ENCODE measurements around the gene ARHGAP23.
"Not testable (repeated sequence)": the region's sequence is repeated elsewhere in the genome, so short reads cannot be mapped to it uniquely, and the experiment has no call there.

The ARHGAP23 gene

GRCh38 chr17:38491346-38492066, 63.2 kb downstream of the ARHGAP23 start:
- DNase-seq (ENCODE audit: low read depth), result not testable (repeated sequence)

DNA sequence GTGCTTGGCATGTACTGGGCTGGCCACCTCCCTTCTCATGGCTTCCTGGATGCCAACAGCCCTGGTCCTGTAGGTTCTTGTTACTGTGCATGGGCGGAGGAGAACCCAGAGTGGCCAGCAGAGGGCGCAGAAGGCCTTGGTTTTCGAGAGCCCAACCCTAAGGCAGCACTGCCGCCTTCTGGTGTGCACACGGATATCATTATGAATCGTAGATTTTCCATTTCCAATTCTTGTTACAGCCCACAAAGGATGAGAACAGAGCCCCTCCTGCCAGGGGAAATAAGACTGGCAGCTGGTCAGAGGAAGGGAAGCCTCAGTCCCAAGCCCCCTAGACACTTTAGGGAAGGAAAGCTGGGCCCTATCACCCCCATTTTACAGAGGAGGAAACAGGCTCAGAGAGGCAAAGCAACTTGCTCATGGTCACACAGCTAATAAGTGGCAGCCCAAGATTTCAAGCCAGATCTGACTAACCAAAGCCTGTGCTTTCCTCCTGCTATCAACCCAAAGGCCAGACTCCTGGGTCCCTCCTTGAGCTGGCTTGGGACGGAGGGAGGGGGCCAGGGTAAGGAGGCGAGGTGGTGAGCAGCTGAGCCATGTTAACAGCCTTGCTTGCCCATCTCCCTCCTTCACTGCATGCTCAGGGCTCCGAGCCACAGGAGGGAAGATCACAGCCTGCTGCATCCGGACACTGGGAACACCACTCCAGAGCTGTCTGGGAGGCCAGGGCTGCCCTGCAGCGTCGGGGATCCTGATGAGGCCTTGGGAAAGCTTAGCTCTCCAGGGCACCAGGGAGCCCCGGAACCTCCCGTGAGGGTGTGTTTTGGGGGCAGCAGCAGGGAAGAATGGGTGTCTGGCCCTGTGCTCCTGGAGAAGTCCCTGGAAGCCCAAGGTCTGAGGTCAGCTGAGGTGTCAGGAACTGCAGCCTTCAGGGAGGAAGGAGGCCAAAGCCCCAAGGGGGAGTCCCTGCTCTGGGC, 64.1 kb downstream of the ARHGAP23 start:
- DNase-seq (ENCODE audit: low read depth), result peak; percentile 48

DNA sequence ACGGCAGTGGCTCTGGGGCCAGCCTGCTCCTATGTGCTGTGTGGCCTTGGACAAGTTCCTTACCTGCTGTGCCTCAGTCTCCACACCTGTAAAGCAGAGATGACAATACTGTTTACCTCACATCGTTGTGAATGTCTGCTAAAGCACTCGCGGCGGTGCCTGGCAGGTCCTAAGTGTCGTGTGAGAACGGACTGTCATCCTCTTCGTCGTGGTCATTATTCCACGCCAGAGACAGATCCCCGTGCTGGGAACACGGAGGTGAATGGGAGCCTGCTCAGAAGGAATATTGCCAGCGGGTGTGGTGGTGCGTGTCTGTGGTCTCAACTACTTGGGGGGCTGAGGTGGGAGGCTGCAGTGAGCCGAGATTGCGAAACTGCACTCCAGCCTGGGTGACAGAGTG, 65.9 kb downstream of the ARHGAP23 start:
- DNase-seq (ENCODE audit: low read depth), result not testable (repeated sequence)

DNA sequence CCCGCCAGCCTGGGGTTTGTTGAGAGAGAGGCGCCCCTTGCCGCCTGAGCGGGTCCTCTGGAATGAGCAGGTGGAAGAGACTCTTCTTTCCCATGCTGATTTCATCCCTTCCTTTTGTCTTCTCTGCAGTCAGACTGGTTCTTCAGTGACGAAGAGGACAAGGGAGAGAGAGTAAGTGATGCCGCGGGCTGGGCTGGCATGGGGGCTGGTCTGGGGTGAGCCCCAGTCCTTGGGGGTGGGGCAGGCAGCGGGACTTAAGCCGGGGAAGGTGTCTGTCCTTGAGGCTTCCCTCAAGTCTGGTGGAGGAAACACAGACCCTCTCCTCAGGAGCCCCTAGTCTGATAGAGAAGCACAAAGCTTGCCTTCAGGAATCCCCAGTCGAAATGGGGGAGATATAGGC, 69.4 kb downstream of the ARHGAP23 start:
- not testable (repeated sequence) for DNase-seq (ENCODE audit: low read depth)

DNA sequence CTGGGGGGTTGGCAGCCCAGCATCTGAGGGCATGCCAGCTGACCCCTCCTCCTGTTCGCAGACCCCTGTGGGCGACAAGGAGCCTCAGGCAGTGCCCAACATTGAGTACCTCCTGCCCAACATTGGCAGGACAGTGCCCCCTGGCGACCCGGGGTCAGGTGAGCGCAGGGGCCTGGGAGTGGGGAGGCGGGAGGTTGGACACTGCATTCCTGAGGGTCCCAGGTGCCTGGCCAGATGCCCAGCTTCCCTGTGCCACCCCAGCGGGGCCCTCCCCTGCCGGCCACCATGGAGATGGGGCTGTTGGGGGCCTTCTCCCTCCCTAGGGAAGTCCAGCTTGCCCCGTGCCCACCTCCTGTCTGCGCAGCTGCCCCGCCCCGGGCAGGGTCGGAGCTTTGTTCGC, 70.1 kb downstream of the ARHGAP23 start:
- no peak for DNase-seq (ENCODE audit: low read depth)

- not testable (repeated sequence) for DNase-seq (ENCODE audit: low read depth)
Measured at GRCh38 chr17:38499230-38499629, 71.0 kb downstream of the ARHGAP23 start.

- not testable (repeated sequence) for DNase-seq (ENCODE audit: low read depth)
Measured at GRCh38 chr17:38501718-38502117, 73.5 kb downstream of the ARHGAP23 start.

- not testable (repeated sequence) for DNase-seq (ENCODE audit: low read depth)
Measured at GRCh38 chr17:38503286-38503913, 75.1 kb downstream of the ARHGAP23 start.

- no peak for DNase-seq (ENCODE audit: low read depth)
Measured at GRCh38 chr17:38504216-38504615, 76.0 kb downstream of the ARHGAP23 start.

- DNase-seq (ENCODE audit: low read depth), result no peak
Measured at GRCh38 chr17:38507436-38507835, 79.2 kb downstream of the ARHGAP23 start.

DNA sequence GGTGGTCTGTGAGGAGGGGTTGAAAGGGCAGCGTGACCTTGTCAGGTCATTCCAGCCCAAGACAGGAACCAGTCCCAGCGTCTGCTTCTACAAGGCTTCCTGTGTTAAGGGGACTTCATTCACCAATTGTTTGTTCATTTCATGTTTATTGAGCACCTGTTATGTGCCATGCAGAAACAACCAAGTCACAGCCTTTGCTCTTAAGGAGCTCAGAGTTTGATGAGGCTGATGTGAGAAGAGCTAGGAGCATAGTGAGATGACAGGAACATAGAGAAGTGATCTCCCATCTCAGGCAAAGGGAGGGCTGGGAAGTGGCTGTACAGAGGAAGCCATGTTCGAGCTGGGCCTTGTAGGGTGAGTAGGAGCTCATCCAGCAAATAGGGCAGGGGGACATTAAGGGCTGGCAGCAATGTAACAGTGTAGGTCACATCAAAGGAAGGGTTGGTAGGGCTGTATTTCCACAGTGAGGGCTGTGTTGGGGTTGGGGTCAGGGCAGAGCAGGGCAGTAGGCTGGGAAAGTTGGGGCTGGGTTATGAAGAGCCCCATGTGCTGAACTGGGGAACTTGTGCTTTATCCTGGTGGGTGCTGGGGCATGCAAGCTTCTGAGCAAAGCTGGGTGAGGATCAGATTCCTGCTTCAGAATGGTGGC, 79.8 kb downstream of the ARHGAP23 start:
- no peak for DNase-seq (ENCODE audit: low read depth)

DNA sequence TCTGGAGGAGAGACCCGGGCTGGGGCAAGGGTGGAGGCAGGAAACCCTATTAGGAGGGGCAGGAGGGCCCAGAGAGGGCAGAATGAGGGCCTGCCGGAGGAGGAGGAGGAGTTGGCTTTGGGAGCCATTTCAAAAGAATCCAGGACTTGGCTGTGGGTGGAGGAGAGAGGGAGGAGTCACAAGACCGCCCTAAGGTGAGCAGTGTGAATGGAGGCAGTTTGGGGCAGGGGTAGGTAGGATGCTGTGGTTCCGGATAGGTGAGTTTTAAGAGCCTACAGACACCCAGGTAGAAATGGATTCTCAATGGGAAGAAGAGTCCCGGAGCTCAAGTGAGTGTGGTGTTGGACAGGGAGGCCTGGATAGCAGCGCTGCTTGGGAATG, 80.3 kb downstream of the ARHGAP23 start:
- no peak for DNase-seq (ENCODE audit: low read depth)

- peak; percentile 74 for DNase-seq (ENCODE audit: low read depth)
Measured at GRCh38 chr17:38508954-38509771, 80.9 kb downstream of the ARHGAP23 start.

GRCh38 chr17:38509772-38510420, 81.6 kb downstream of the ARHGAP23 start:
- no peak for DNase-seq (ENCODE audit: low read depth)

- DNase-seq (ENCODE audit: low read depth), result no peak
Measured at GRCh38 chr17:38510421-38511149, 82.3 kb downstream of the ARHGAP23 start.

GRCh38 chr17:38511150-38512108, 83.2 kb downstream of the ARHGAP23 start:
- DNase-seq (ENCODE audit: low read depth), result no peak

DNA sequence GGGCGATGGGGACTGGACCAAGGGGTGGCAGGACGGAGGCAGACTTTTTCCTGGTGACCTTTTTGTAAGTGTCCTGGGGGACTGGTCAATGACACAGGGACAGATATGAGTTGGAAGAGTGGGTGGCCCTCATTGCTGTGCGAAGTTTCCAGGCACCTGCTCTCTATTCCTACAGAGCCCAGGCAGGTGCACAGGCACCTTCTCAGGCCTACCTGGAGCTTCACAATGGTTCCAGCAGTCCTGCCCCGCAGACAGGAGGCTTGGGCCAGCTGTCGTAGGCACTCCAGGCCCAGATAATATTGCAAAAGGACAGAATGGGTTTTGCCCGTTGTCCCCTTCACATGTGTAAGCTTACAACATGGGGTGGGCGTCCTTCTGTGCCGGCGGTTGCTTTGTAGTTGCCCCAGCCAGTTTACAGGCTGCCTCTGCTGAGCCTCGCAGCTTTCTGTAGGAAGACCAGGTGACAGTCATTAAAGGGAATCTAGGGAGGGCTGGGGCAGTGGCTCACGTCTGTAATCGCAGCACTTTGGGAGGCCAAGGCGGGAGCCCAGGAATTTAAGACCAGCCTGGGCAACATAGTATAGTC, 84.3 kb downstream of the ARHGAP23 start:
- no peak for DNase-seq (ENCODE audit: low read depth)

GRCh38 chr17:38526526-38526925, 98.3 kb downstream of the ARHGAP23 start:
- DNase-seq (ENCODE audit: low read depth), result not testable (repeated sequence)

Measured in non-pigmented ciliary epithelial cell (primary cell).